ENCODE measurements around the gene SCAND1. TPM values are rescaled to one million over a fixed set of nuclear protein-coding genes. Genes with fewer than 3 reads are reported as not detected.

SCAND1 gene
- polyA plus RNA-seq, 3 donors: 43.6 to 227 (median 160) TPM

- Mint-ChIP-seq H3K4me1 (no peaks in the 10 kb centered on the region), H3K9me3 (peaks cover 0 to 2% (median 0%) of the 10 kb centered on the region in 7 donors), H3K27ac (peak overlapping the region in 1 of 7 donors; percentile 8), H3K4me3 (no peak overlapping the region), H3K36me3 (peaks cover 75 to 84% of the 10 kb centered on the region in 2 donors), H3K27me3 (ENCODE audit: low read depth in 3 of 3) (no peaks in the 10 kb centered on the region)
- peaks cover 45 to 97% of the 10 kb centered on the region in 2 donors for H3K36me3 ChIP-seq (replicated peaks in 1 of 2; ENCODE audit: control insufficient read depth in 1 of 2, insufficient read depth in 2 of 2, low read length in 2 of 2)
- no peak overlapping the region for H2AFZ ChIP-seq (ENCODE audit: insufficient read depth, low read depth, low read length, poor library complexity, severe bottlenecking)
- WGBS (ENCODE audit: insufficient coverage): no CpG with 5 or more reads among the region's 3 CpGs
- no peaks in the 10 kb centered on the region for H3K27me3 ChIP-seq (ENCODE audit: control insufficient read depth in 2 of 2, insufficient read depth in 2 of 2, low read length in 2 of 2)
- no peaks in the 10 kb centered on the region for H3K9me3 ChIP-seq (replicated peaks in 1 of 2; ENCODE audit: control insufficient read depth in 1 of 2, insufficient read depth in 1 of 2, low read length in 2 of 2)
- no peak overlapping the region for H3K9ac ChIP-seq (ENCODE audit: insufficient read depth, low read length, poor library complexity, severe bottlenecking)
- H3K4me2 ChIP-seq (replicated peaks; ENCODE audit: extremely low read depth, low read length, poor library complexity, severe bottlenecking): no peak overlapping the region
- peaks cover 43% of the 10 kb centered on the region for H4K20me1 ChIP-seq (ENCODE audit: insufficient read depth, low read length)
- intact Hi-C loops (cut with micrococcal nuclease): no loop called here
- H3K27ac ChIP-seq (ENCODE audit: low read depth in 1 of 2, low read length in 2 of 2): no peak overlapping the region
- H3K4me1 ChIP-seq (ENCODE audit: control insufficient read depth in 1 of 2, insufficient read depth in 2 of 2, low read length in 2 of 2): no peaks in the 10 kb centered on the region
- no peak for DNase-seq
- no peaks in the 10 kb centered on the region for H3K79me2 ChIP-seq (ENCODE audit: insufficient read depth, low read length)
- TF ChIP-seq CTCF (IDR thresholded peaks at IDR 0.05): no peak
- H3K4me3 ChIP-seq (replicated peaks in 1 of 3; ENCODE audit: low read depth in 2 of 3, low read length in 3 of 3): no peak overlapping the region
Observed at GRCh38 chr20:35903843-35904242, 50.5 kb downstream of the SCAND1 start.

Small RNA genes within 50 kb of the gene (small RNA-seq; reads per million reads assigned to genes)
- gene RNU6-937P (ENCODE audit: insufficient read length, low read depth): not detected

Other genes with a start within 250 kb of the SCAND1 start
- gene RBM39, start 212.2 kb downstream of the SCAND1 start, polyA plus RNA-seq: 100 to 1,000 TPM in 1 of 3 donors, 10 to 100 TPM in 2; 89.5 to 209 (median 98.0) TPM
- 10 to 100 TPM; 54.7 to 78.2 (median 73.6) TPM for gene PHF20, start 182.5 kb downstream of the SCAND1 start, polyA plus RNA-seq
- 10 to 100 TPM in 1 of 3 donors, 1 to 10 TPM in 2; 8.0 to 11.3 (median 9.3) TPM for gene CNBD2, start 14.1 kb upstream of the SCAND1 start, polyA plus RNA-seq
- gene EPB41L1, start 200.2 kb upstream of the SCAND1 start, polyA plus RNA-seq: under 1 TPM in 1 of 3 donors, not detected in 2; 0.05 TPM